G401.6 (cell line): ENCODE results near the gene KPNA4.
"Not testable (repeated sequence)": the region's sequence is repeated elsewhere in the genome, so short reads cannot be mapped to it uniquely, and the experiment has no call there.

Experiments used
- FAIRE-seq: peaks from 2 replicates; lab custom pipeline; 2012; peaks lifted over from hg19 to GRCh38; lab: Jason Lieb, UNC

Gene KPNA4, protein sequence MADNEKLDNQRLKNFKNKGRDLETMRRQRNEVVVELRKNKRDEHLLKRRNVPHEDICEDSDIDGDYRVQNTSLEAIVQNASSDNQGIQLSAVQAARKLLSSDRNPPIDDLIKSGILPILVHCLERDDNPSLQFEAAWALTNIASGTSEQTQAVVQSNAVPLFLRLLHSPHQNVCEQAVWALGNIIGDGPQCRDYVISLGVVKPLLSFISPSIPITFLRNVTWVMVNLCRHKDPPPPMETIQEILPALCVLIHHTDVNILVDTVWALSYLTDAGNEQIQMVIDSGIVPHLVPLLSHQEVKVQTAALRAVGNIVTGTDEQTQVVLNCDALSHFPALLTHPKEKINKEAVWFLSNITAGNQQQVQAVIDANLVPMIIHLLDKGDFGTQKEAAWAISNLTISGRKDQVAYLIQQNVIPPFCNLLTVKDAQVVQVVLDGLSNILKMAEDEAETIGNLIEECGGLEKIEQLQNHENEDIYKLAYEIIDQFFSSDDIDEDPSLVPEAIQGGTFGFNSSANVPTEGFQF

DNA sequence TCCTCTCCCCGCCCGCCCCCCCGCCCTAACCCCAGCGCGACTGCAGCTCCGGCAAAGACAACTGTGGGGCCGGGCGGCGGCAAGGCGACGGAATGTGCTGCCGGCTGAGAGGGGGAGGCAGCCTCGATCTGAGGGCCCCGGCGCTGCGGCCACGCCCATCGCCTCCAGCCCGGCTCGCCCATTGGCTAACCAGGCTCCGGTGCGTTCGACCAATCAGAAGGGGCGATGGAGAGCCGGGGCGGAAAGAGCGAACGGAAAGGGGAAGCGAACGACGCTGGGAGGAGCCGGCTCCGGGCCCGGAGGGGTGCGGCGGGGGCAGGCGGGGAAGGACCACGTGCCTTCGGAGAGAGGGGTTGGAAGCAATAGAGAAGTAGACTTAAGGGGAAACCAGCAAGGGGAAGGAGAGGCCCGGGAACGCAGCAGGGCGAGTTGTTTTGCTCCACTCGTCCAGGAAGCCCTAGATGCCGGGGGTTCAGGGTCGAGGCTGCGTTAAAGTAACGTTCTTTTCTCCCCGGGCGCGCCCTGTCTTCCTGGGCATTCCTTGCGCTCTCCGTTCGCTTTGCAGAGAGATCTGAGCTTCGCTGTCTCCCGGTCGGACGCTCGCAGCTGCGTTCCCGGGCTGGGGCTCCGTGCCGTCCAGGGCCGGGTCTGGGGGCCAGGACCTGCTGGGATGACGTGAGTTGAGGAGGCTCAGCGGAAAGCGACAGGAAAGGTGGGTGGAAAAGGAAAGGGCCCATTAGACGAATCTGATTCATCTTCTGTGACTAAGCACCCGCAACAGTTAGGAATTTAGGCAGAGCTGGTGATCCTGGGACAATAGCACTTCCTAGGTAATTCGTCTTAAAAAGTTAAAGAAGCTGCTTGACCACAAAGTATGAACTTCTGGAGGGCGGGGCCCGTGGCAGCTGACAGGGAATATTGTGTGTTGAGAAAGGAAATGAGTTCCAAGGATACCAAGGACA lies at the start of gene KPNA4:
Gene KPNA4, minus strand, starts transcription at position 130 of the 962 bp plus-strand sequence. CDS start 289 bp downstream, outside the sequence.
- peak; percentile 96 for FAIRE-seq

DNA sequence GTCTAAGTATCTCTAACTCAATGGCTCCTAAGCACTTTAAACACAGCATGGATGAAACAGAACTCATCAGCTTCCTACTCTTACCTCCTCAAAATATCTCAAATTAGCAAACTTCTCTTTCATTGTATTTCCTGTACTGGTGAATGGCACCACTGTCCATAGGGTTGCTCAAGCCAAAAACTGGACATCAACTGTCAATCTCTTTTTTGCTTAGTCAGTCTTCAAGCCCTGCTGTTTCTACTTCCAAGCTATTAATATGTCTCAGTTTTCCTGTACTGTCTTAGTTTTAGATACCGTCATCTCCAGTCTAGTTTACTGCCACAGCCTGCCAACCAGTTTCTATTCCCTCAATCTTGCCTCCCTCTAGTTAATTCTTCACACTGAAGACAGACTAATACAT lies 48.3 kb upstream of the KPNA4 start:
- FAIRE-seq, result no peak

DNA sequence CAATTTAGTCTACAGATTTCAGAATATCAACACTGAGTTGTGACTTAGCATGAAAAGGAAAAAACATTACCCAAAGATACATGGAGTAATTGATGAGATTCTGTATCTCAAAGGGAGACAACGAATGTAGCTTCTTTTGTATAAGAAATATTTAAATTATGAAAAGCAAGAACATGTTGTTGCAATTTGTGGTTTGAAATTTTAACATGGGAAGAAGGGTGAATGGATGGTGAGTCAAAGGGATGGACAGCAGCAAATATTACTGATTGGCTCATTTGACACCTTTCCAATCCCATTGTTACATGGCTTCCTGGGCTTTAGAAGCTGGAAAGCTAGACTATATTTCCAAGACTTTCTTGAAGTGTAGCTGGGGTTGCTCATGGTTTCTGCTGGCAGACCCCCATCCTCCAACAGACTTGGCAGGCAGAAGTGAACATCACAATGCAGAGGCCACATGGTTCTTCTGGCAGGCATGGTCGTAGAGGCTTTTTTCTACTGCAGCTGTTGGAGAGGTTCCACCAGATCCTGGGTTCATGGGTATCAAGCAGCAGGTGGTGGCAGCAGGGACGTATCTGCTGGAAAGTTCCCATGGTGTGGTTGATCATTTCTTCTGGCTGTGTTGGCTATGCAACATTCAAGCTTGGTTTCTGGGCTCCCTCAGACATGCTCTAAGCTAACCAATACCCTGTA lies 47.2 kb upstream of the KPNA4 start:
- no peak for FAIRE-seq

DNA sequence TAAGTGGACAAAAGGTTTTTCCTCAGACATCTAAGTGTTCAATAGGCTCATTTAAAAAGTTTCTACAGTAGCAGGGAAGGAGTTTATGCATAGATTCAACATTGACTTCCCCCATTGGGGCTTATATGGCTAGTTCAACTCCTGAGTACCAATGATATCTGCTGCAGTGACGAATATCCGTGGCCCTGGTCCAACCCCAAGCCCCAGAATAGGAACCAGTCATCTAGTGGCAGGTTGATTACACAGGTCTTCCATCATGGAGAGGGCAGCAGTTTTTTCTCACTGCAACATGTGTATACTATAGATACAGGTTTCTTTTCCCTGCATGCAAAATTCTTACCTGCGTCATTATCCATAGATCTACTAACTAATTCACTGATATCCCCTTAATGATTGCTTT lies 45.8 kb upstream of the KPNA4 start:
- FAIRE-seq, result no peak

DNA sequence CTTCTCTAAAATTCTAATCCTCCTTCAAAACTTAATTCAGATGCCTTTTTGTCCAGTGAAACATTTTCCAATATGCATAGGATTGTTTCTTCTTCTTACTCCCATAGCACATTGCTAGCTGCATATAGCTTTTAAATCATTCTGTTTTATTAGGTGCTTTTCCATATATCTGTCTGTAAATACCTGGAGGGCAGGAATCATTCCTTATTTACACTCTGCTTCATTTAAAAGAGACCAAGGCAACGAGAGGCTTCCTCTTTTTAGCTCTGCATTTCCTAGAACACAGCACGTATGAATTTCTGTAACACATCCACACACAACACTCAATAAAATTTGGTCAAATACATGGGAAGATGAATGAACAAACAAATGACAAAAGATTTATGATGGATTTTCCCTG lies 43.5 kb upstream of the KPNA4 start:
- FAIRE-seq, result no peak

DNA sequence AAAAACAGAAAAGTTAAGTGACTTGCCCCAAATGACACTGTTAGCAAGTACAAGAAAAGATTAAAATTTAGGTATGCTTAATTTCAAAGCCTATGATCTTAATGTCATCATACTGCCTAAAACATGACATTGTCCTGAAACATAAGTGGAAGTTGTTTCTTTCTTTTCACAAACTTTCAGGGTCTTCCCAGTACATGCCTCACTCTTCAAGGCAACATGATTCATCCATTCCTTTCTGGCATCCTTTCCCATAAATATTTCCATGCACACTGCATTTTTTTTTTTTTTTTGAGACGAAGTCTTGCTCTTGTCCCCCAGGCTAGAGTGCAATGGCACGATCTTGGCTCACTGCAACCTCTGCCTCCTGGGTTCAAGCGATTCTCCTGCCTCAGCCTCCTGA lies 42.5 kb upstream of the KPNA4 start:
- no peak for FAIRE-seq

DNA sequence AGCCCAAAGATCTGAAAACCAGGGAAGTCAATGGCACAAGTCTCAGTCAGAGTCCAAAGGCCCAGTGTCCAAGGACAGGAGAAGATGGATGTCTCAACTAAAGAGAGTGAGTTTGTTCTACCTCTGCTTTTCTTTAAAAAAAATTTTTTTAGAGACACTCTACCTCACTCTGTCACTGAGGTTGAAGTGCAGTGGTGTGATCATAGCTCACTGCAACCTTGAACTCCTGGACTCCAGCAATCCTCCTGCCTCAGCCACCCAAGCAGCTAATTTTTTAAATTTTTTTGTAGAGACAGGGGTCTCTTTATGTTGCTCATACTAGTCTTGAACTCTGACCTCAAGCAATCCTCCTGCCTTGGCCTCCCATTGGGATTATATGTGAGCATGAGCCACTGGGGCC lies 39.9 kb upstream of the KPNA4 start:
- no peak for FAIRE-seq

DNA sequence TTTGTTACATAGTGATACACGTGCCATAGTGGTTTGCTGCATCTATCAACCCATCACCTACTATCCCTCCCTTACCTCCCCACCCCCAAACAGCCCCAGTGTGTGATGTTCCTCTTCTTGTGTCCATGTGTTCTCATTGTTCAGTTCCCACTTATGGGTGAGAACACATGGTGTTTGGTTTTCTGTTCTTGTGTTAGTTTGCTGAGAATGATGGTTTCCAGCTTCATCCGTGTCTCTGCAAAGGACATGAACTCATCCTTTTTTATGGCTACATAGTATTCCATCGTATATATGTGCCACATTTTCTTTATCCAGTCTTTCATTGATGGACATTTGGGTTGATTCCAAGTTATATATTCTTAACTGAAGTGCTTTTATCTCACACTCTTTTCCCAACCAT lies 38.5 kb upstream of the KPNA4 start:
- FAIRE-seq, result not testable (repeated sequence)

DNA sequence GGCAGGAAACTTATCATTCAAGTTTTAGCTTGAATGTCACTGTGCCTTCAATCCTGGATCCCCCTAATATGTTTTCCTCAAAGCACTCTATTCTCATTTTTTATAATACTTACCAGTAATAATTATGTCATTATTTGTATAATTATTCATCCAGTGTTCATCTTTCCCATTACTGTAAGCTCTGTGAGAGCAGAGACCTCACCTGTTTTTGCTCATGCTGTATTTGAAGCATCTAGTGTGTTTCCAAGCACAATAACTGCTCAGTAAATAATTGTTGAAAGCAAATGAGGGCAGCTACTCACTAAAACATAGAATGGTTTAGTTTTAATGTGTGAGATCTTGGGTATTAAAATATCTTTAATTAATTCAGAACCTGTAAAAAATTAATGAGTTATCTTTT lies 36.9 kb upstream of the KPNA4 start:
- FAIRE-seq, result no peak

DNA sequence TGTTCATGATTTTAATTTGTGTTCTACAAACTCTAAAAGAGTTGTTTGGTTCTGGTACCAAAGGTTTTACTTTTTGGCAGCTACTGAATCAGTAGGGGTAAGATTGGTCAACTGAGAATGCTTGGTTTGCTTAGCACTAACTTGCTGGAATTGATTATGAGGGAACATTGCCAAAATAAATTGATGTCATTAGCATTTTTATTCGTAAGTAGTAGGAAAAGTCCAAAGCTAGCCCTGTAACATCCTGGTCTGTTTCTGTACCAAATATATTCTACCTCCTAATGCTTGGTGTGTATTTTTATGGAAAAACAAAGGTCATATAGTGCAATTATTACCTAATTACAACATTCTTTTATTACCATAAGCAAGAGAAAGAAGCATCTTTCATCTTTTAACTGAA lies 35.9 kb upstream of the KPNA4 start:
- FAIRE-seq, result no peak

DNA sequence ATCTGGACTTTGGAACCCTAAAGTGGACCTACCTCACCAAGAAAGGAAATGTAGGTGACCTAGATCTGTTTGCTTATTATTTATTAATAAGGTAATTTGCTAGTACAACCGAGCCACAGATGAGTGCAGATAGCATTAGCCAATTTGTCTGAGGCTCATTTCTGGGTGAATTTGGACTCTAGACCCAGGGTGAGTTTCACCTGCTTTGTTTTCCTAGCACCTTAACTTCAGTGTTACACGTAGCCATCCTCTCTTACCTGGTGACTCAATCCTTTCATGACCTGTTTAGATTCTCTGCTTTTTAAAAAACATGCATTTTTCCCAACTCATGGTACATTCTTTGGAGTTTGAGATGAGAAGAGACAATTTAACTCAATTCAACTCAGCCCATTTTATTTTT lies 33.5 kb upstream of the KPNA4 start:
- FAIRE-seq, result no peak

DNA sequence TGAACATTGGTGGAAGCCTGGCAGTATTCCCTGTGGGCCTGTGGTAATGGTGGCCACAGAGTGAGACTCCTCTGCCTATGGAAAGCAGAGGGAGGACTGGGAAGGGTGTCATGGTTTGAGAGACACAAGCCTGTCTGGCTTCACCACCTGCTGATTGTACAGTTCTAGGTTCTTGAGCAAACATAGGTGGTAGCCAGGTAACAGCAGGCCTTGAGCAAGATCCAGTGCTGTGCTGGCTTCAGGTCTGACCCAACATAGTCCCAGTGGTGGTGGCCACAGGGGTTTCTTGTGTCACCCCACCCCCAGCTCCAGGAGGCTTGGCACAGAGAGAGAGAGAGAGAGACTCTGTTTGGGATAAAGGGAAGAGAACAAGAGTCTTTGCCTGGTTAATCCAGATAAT lies 22.7 kb upstream of the KPNA4 start:
- no peak for FAIRE-seq

DNA sequence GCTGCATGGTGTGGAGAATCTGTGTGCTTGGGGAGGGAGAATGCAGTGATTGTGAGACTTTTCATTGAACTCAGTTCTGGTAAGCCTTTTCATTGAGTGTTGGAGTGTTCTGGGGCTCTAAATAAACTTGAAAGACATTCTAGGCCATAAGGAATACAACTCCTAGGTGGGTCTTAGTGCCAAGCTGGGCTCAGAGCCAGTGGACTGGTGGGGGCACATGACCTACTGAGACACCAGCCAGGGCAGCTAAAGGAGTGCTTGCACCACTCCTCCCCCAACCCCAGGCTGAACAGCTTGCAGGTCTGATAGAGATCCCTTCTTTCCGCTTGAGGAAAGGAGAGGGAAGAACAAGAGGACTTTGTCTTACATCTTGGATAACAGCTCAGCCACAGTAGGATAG lies 21.7 kb upstream of the KPNA4 start:
- no peak for FAIRE-seq

DNA sequence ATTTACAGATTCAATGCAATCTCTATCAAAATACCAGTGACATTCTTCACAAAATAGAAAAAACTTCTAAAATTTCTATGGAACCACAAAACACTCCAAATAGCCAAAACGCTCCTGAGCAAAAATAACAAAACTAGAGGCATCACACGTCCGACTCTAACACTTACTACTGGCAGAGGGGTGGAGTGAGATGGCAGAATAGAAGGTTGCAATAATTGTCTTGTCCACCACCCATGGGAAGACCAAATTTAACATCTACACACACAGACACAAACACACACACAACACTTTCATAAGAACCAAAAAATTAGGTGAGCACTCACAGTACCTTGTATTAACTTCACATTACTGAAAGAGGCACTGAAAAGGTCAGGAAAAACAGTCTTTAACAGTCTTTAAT lies 21.3 kb upstream of the KPNA4 start:
- no peak for FAIRE-seq

DNA sequence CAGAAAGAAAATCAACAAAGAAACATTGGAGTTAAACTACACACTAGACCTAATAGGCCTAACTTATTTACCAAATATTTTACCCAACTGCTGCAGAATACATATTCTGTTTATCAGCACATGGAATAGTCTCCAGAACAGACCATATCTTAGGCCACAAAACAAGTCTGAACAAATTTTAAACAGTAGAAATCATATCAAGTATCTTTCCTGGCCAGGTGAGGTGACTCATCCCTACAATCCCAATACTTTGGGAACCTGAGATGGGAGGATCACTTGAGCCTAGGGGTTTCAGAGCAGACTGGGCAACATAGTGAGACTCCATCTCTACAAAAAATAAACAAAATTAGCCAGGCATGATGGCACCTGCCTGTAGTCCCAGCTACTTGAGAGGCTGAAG lies 18.1 kb upstream of the KPNA4 start:
- no peak for FAIRE-seq

DNA sequence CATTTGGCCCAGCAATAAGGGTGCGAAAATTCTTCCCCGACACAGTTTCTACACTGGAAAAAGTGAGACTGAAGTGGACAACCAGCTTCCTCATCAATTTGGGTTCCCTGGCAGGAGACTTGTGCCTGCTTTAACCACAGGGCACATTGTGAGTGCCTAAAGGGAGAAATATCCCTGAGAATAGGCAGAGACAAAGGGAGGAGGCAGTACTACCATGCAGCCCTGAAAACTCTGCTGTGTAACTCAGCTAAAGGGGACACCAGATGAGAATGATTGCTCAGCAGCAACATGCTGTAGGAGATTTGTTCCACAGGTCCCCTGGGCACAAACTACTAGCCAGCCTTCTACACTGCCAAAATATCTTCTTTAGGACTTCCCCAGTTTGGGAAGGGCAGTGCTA lies 15.6 kb upstream of the KPNA4 start:
- no peak for FAIRE-seq

DNA sequence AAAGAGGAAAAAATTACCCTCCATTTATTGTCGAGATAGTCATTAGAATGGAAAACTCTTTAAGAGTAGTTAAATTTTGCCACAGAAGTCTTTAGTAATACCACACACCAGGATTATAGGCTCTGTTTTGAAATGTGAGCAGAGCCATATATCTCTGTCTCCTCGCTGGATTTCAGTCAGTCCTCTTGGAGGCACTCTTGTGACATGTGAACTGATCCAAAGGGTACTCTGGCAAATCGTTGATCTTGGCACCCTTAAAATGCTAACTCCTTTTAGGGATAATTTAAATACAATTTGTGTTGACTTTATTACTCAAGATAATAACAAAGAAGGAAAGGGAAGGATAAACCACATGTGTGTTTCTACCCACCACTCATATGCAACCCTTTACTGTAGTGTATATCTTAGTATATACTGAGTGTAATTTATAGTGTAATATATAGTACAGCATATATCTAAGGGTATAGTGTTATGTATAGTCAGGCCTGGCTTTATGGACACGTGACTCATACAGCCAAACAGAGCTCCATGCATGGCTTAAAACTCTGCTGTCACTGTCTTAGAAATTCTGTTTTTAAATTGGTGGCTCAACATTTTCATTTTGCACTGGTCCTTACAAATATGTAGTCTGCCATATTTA lies 12.3 kb upstream of the KPNA4 start:
- no peak for FAIRE-seq

DNA sequence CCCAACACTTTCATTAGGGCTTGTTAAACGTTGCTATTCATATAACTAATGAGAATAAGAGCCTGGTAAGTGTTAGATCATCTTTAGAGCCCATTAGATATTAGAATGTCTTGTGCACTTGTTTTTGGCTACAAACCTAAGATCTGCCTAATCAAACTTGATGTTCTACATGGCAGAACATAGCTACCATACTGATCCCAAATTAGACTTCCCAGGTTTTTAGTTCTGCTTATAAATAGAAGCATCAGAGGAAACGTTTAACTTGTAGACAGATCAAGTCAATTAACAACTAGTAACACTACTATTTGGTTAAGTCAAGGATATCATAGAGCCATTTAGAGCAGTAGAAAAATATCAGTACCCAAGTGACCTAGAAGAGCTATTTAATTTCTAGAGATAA lies 11.7 kb upstream of the KPNA4 start:
- FAIRE-seq, result no peak

DNA sequence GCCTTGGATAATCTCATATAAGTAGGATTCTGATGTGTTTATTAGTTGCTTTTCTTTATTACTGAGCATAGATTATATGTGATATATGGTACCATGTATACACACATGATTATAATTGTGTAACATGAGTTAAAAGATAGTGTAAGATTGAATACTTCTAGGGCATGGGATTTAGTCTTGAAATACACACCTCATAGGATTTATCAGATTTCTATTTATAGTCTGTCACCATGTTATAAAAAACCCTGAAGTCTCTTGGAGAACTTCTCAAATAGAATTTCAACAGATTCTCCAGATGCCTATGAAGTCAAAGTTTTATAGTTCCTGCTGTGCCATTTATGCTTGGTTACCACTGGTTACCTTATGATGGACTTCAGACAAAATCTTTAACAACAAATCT lies 11.2 kb upstream of the KPNA4 start:
- no peak for FAIRE-seq

DNA sequence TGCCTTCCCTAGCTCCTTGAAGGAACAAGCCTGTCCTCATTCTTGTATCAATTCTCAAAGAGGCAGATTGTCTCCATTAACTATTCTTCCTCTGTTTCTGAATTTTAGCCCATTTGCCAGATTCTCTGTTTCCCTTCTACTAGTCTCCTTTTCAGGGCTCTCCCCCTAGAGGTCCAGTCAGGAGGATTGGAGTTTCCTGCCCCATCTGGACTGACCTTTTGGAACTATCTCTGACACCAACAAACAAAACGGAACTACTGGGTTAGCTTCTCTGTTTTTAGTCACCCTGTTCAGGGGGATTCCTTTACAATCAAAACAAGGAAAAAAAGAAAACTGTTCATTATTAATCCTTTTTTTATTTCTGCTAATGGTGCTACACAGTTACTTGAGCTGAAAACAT lies 10.2 kb upstream of the KPNA4 start:
- no peak for FAIRE-seq

DNA sequence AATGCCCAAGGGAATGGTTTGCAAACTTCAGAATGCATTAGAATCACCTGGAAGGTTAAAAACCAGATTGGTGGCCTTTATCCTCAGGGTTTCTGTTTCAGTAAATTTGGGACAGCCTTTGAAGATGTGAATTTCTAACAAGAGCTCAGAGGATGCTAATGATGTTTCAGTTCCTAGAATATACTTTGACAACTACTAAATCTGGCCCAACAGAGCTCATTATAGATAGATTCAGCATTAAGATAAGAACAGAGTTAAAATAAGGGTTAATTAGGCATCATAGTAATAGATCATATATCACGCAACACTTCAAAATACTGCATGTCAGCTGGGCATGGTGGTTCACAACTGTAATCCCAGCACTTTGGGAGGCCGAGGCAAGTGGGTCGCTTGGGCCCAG lies 9.3 kb upstream of the KPNA4 start:
- FAIRE-seq, result no peak

DNA sequence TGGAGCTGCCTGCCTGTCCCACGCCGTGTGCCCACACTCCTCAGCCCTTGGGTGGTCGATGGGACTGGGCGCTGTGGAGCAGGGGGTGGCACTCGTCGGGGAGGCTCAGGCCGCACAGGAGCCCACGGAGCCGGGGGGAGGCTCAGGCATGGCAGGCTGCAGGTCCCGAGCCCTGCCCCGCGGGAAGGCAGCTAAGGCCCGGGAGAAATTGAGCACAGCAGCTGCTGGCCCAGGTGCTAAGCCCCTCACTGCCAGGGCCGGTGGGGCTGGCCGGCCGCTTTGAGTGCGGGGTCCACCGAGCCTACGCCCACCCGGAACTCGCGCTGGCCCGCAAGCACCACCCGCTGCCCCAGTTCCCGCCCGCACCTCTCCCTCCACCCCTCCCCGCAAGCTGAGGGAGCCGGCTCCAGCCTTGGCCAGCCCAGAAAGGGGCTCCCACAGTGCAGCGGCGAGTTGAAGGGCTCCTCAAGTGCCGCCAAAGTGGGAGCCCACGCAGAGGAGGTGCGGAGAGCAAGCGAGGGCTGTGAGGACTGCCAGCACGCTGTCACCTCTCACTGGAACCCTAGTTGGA lies 8.7 kb upstream of the KPNA4 start:
- FAIRE-seq, result not testable (repeated sequence)
